Fibroblast of villous mesenchyme (primary cell): ENCODE measurements around the gene ANK3. TPM values are rescaled to one million over a fixed set of nuclear protein-coding genes. Genes with fewer than 3 reads are reported as not detected.

Experiments used
- DNase-seq: peaks from one replicate; pipeline ENCODE4 v3.0.0-alpha.2; 2010; ENCODE audit warnings: low read depth
- H3K4me3 ChIP-seq: 2 replicates; pipeline ENCODE4 v1.5.1; 2011; ENCODE audit warnings: low read depth, mild to moderate bottlenecking, low read length
- CTCF ChIP-seq: IDR thresholded peaks from 2 replicates; pipeline ENCODE4 v1.5.1; 2012; ENCODE audit warnings: low read depth, mild to moderate bottlenecking, low read length; ENCODE audit not compliant: insufficient read depth
- total RNA-seq: library from RNA; depleted of rRNA; stranded (reverse); fragments of >200 nt; gene quantifications from 2 replicates; pipeline ENCODE4 v1.2.3, GENCODE V29; 2012

Gene ANK3
- total RNA-seq, 1 donor = 1.3 TPM

- no peak for TF ChIP-seq CTCF
- no peak overlapping the region for H3K4me3 ChIP-seq
- DNase-seq = no peak
Measured at GRCh38 chr10:60374836-60375235, 14.8 kb downstream of the ANK3 start.

GRCh38 chr10:60372436-60372835, 17.2 kb downstream of the ANK3 start:
- H3K4me3 ChIP-seq = no peak overlapping the region
- no peak for DNase-seq
- no peak for TF ChIP-seq CTCF

GRCh38 chr10:60369547-60369930, 20.1 kb downstream of the ANK3 start:
- no peak for DNase-seq
- TF ChIP-seq CTCF = no peak
- H3K4me3 ChIP-seq = no peak overlapping the region

- no peak for DNase-seq
- no peak overlapping the region for H3K4me3 ChIP-seq
- no peak for TF ChIP-seq CTCF
Measured at GRCh38 chr10:60368875-60369546, 20.7 kb downstream of the ANK3 start.

GRCh38 chr10:60367901-60368300, 21.8 kb downstream of the ANK3 start:
- no peak for DNase-seq
- no peak for TF ChIP-seq CTCF
- no peak overlapping the region for H3K4me3 ChIP-seq

GRCh38 chr10:60367431-60367830, 22.2 kb downstream of the ANK3 start:
- no peak for DNase-seq
- no peak for TF ChIP-seq CTCF
- H3K4me3 ChIP-seq = no peak overlapping the region

GRCh38 chr10:60367024-60367423, 22.7 kb downstream of the ANK3 start:
- no peak overlapping the region for H3K4me3 ChIP-seq
- DNase-seq = no peak
- no peak for TF ChIP-seq CTCF
